Hematopoietic multipotent progenitor cell treated with erythropoietin and hydrocortisone succinate and interleukin-3 and kit ligand, for 4 days (in vitro differentiated cells): ENCODE measurements around the gene SHMT1.
A peak's percentile ranks its signal among the peaks of the same experiment; 100 is the strongest.
"Not testable (repeated sequence)": the region's sequence is repeated elsewhere in the genome, so short reads cannot be mapped to it uniquely, and the experiment has no call there.

Experiments
- DNase-seq: peaks from one replicate; pipeline ENCODE4 v3.0.0-alpha.2; 2015

Gene SHMT1

GRCh38 chr17:18324140-18325050, 39.0 kb downstream of the SHMT1 start:
- DNase-seq, result peak; percentile 31

GRCh38 chr17:18323507-18324139, 39.7 kb downstream of the SHMT1 start:
- no peak for DNase-seq

- DNase-seq, result peak; percentile 60
Observed at GRCh38 chr17:18323007-18323406, 40.3 kb downstream of the SHMT1 start.

GRCh38 chr17:18322522-18322921, 40.8 kb downstream of the SHMT1 start:
- no peak for DNase-seq

- peak; percentile 32 for DNase-seq
Observed at GRCh38 chr17:18321309-18321708, 42.0 kb downstream of the SHMT1 start.

GRCh38 chr17:18320301-18320700, 43.0 kb downstream of the SHMT1 start:
- DNase-seq, result no peak

- peak; percentile 69 for DNase-seq
Observed at GRCh38 chr17:18319604-18320256, 43.6 kb downstream of the SHMT1 start.

- no peak for DNase-seq
Observed at GRCh38 chr17:18318771-18319450, 44.4 kb downstream of the SHMT1 start.

- DNase-seq, result no peak
Observed at GRCh38 chr17:18318117-18318516, 45.2 kb downstream of the SHMT1 start.

- DNase-seq, result no peak
Observed at GRCh38 chr17:18315961-18316360, 47.4 kb downstream of the SHMT1 start.

- DNase-seq, result peak; percentile 84
Observed at GRCh38 chr17:18315562-18315922, 47.8 kb downstream of the SHMT1 start.

GRCh38 chr17:18314731-18315561, 48.4 kb downstream of the SHMT1 start, which contains the start of the genes SMCR8 and TOP3A:
SMCR8 (plus strand) TSS chr17:18315293; CDS start chr17:18315790, 497 bp downstream.
TOP3A (minus strand) TSS chr17:18314994; CDS start chr17:18314778, 216 bp downstream.
- peak; percentile 99 for DNase-seq

- DNase-seq, result peak; percentile 30
Observed at GRCh38 chr17:18314059-18314730, 49.2 kb downstream of the SHMT1 start.

- no peak for DNase-seq
Observed at GRCh38 chr17:18309202-18309601, 54.1 kb downstream of the SHMT1 start.

- not testable (repeated sequence) for DNase-seq
Observed at GRCh38 chr17:18303206-18303605, 60.1 kb downstream of the SHMT1 start.

GRCh38 chr17:18300725-18301480, 62.4 kb downstream of the SHMT1 start:
- DNase-seq, result no peak

- DNase-seq, result not testable (repeated sequence)
Observed at GRCh38 chr17:18298061-18298460, 65.3 kb downstream of the SHMT1 start.

- no peak for DNase-seq
Observed at GRCh38 chr17:18291718-18292540, 71.4 kb downstream of the SHMT1 start.

- no peak for DNase-seq
Observed at GRCh38 chr17:18285296-18285695, 78.1 kb downstream of the SHMT1 start.

GRCh38 chr17:18281788-18282187, 81.6 kb downstream of the SHMT1 start:
- DNase-seq, result no peak
